OCI-LY7 (cell line): Measurements from ENCODE around the gene COMMD1. TPM values are rescaled to one million over a fixed set of nuclear protein-coding genes. Genes with fewer than 3 reads are reported as not detected.
"Not testable (repeated sequence)": the region's sequence is repeated elsewhere in the genome, so short reads cannot be mapped to it uniquely, and the experiment has no call there.

ENCODE experiments used
- BruUV-seq: library from RNA; stranded (reverse); fragments of 400-500 nt; replicated peaks from 2 replicates; lab custom pipeline; 2021; lab: Mats Ljungman, UMichigan
- CTCF ChIA-PET: fragments of 300-600 bp; sonication (Branson Sonifier 250); formaldehyde crosslinking; loops from one replicate; lab custom pipeline; 2022; ENCODE audit warnings: antibody characterized with exemption; ENCODE audit not compliant: unreplicated experiment; lab: Charles Lee
- POLR2A ChIA-PET: fragments of 300-600 bp; sonication (Branson Sonifier 250); formaldehyde crosslinking; loops from one replicate; lab custom pipeline; 2022; ENCODE audit warnings: antibody characterized with exemption; lab: Charles Lee
- DNase-seq: peaks from one replicate; pipeline ENCODE4 v3.0.0-alpha.2; 2015; ENCODE audit warnings: low spot score
- H2AFZ ChIP-seq: fragments of 200-600 bp; sonication (generic), shearing (Covaris generic); 2 replicates; pipeline ENCODE4 v1.6.1; 2014; ENCODE audit warnings: mild to moderate bottlenecking, antibody characterized with exemption, low read length, moderate library complexity
- H3K27ac ChIP-seq: fragments of 200-600 bp; sonication (generic); 2 replicates; pipeline ENCODE4 v1.5.1; 2014; ENCODE audit warnings: mixed run types, low read depth, mild to moderate bottlenecking, moderate library complexity, low read length, inconsistent platforms; ENCODE audit not compliant: poor library complexity, severe bottlenecking
- H3K36me3 ChIP-seq: fragments of 200-600 bp; sonication (generic); 2 replicates; pipeline ENCODE4 v1.6.1; 2014; ENCODE audit warnings: mild to moderate bottlenecking, antibody characterized with exemption, low read length, moderate library complexity, mixed read lengths; ENCODE audit not compliant: insufficient read depth
- H3K4me1 ChIP-seq: fragments of 200-600 bp; sonication (generic); 2 replicates; pipeline ENCODE4 v1.5.1; 2014; ENCODE audit warnings: mild to moderate bottlenecking, low read length; ENCODE audit not compliant: insufficient read depth, poor library complexity, severe bottlenecking
- H3K4me2 ChIP-seq: fragments of 200-600 bp; sonication (generic); 2 replicates; pipeline ENCODE4 v1.6.1; 2014; ENCODE audit warnings: mild to moderate bottlenecking, low read length
- H3K4me3 ChIP-seq: fragments of 200-600 bp; sonication (generic); 2 replicates; pipeline ENCODE4 v1.5.1; 2014; ENCODE audit warnings: mild to moderate bottlenecking, low read depth, low read length; ENCODE audit not compliant: poor library complexity, severe bottlenecking
- H3K79me2 ChIP-seq: fragments of 200-600 bp; sonication (generic); 2 replicates; pipeline ENCODE4 v1.6.1; 2016; ENCODE audit warnings: low read depth, mild to moderate bottlenecking, low read length, moderate library complexity, mixed read lengths; ENCODE audit not compliant: insufficient read depth
- H3K9me2 ChIP-seq: fragments of 200-600 bp; sonication (generic); 2 replicates; pipeline ENCODE4 v1.6.1; 2016; ENCODE audit warnings: mild to moderate bottlenecking, low read length, mixed read lengths; ENCODE audit not compliant: insufficient read depth
- H3K9me3 ChIP-seq: fragments of 200-600 bp; sonication (generic); 2 replicates; pipeline ENCODE4 v1.6.1; 2014; ENCODE audit warnings: mild to moderate bottlenecking, mixed run types, low read length, mixed read lengths
- H4K20me1 ChIP-seq: fragments of 200-600 bp; sonication (generic); 2 replicates; pipeline ENCODE4 v1.6.1; 2014; ENCODE audit warnings: mild to moderate bottlenecking, antibody characterized with exemption, low read length, moderate library complexity, mixed read lengths; ENCODE audit not compliant: insufficient read depth
- EZH2phosphoT487 ChIP-seq: fragments of 200-600 bp; sonication (generic); IDR thresholded peaks from 2 replicates; pipeline ENCODE4 v1.6.1; 2018; ENCODE audit warnings: low read depth, borderline replicate concordance, mild to moderate bottlenecking, mixed run types, antibody characterized with exemption, low read length, moderate library complexity, mixed read lengths
- intact Hi-C: fragments of 100-400 bp; cut with micrococcal nuclease; formaldehyde crosslinking; loops from one replicate; pipeline ENCODE4 v1.10.0; 2022; ENCODE audit not compliant: unreplicated experiment
- total RNA-seq, 2 experiments: library from RNA; depleted of rRNA in 1 of 2; stranded (reverse); fragments of >200 nt in 1 of 2; shearing (Covaris generic) in 1 of 2; gene quantifications; 2 replicates each; pipeline ENCODE4 v1.2.3, GENCODE V29; 2014 to 2022
- TF ChIP-seq, protein P1 (sequence below): fragments of 200-600 bp; sonication (generic); conservative IDR thresholded peaks from 2 replicates; pipeline ENCODE4 v1.5.1; 2014; ENCODE audit warnings: mild to moderate bottlenecking, antibody characterized with exemption, low read length, moderate library complexity, mixed read lengths

COMMD1 gene
- total RNA-seq, 2 experiments from 2014 or later, result 22.0 to 22.1 TPM

DNA sequence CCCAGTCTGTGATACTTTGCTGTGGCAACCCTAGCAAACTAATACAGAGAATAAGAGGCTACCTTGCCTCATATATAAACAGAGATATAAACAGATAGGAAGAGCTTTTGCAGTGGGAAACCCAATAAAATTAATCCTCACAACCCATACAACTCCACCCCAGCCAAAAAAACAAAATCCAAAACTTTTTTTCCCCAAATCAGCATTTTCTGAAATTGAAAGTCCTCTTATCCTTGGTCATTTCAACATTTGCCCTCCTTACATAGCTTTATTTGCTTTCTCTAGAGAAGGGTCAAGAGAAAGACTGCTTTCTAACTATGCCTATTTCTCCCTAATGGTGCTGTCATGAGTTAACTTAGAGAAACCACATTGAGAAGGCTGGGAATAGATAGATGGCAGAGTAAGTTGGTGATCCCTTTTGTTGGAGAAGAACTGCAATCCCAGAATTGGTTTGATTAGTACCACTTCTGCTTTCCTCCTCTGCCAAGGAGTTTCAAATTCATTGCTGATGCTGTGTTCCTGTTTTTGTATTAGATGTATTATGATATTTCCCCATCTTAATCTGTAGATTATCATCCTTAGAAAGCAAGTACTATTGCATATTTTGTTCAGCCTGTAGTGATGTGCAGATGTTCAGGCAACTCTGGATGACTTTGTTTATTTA, 214.0 kb downstream of the COMMD1 start:
- POLR2A ChIA-PET, result interaction anchor here (0.7 to 2.2 kb wide), 3 partner anchors 13 to 37 kb away, joined by 3 to 9 read pairs (median 5); no protein-coding TSS in a partner anchor
- Histone ChIP-seq H3K4me2 (peak overlapping the region; percentile 53), H3K9me3 (no peaks in the 10 kb centered on the region), H3K79me2 (no peaks in the 10 kb centered on the region), H2AFZ (no peak overlapping the region; the same call in 1 of the 2 replicates), H3K36me3 (no peaks in the 10 kb centered on the region), H3K4me3 (no peak overlapping the region), H3K4me1 (peaks cover 63% of the 10 kb centered on the region), H3K9me2 (no peaks in the 10 kb centered on the region), H3K27ac (peak overlapping the region; percentile 44), H4K20me1 (no peaks in the 10 kb centered on the region)
- TF ChIP-seq, protein P1, sequence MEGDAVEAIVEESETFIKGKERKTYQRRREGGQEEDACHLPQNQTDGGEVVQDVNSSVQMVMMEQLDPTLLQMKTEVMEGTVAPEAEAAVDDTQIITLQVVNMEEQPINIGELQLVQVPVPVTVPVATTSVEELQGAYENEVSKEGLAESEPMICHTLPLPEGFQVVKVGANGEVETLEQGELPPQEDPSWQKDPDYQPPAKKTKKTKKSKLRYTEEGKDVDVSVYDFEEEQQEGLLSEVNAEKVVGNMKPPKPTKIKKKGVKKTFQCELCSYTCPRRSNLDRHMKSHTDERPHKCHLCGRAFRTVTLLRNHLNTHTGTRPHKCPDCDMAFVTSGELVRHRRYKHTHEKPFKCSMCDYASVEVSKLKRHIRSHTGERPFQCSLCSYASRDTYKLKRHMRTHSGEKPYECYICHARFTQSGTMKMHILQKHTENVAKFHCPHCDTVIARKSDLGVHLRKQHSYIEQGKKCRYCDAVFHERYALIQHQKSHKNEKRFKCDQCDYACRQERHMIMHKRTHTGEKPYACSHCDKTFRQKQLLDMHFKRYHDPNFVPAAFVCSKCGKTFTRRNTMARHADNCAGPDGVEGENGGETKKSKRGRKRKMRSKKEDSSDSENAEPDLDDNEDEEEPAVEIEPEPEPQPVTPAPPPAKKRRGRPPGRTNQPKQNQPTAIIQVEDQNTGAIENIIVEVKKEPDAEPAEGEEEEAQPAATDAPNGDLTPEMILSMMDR, result no peak
- TF ChIP-seq EZH2phosphoT487, result no peak
- no TSS peak for BruUV-seq
- intact Hi-C loops, result no loop called here
- DNase-seq, result no peak
- CTCF ChIA-PET, result no interaction called here

DNA sequence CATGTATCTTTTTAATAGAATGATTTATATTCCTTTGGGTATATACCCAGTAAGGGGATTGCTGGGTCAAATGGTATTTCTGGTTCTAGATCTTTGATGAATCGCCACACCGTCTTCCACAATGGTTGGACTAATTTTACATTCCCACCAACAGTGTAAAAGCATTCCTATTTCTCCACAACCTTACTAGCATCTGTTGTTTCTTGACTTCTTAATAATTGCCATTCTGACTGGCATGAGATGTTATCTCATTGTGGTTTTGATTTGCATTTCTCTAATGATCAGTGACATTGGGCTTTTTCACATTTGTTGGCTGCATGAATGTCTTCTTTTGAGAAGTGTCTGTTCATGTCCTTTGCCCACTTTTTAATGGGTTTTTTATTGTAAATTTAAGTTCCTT, 220.8 kb downstream of the COMMD1 start:
- H3K4me2 ChIP-seq, POLR2A ChIA-PET, H3K36me3 ChIP-seq, H3K79me2 ChIP-seq, CTCF ChIA-PET, H3K27ac ChIP-seq, H3K4me3 ChIP-seq, DNase-seq, H4K20me1 ChIP-seq, BruUV-seq, H3K9me2 ChIP-seq, H2AFZ ChIP-seq, H3K9me3 ChIP-seq: not testable (repeated sequence)
- intact Hi-C loops, result loop anchor here (5.0 kb wide), 1 partner anchor 89 kb away; no protein-coding TSS in a partner anchor
- H3K4me1 ChIP-seq, result peaks cover 46% of the 10 kb centered on the region

DNA sequence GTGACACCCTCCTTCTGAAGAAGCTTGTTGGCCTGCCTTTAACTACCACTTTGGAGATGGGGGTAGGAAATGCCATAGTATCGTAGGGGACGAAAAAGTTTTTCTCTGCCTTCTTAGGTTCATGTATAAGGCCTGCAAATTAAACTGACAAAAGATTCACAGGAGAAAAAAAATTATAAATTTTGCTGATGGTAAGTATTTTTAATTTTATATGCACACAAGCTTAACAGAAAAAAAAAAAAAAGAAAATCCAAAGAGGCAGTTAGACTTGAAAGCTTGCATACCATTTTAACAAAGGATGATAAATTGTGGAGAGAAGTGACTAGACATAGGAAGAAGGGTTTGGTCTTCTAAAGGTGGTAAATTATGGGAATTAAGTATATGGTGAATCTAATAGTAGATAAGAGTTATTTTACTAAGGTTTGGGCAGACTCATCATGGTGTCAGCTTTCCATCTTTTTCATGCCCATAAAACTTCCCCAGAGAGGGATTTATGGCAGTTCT, 227.9 kb downstream of the COMMD1 start:
- Histone ChIP-seq H3K4me2 (no peak overlapping the region), H3K27ac (no peak overlapping the region), H3K4me1 (peaks cover 62% of the 10 kb centered on the region), H3K4me3 (no peak overlapping the region), H3K36me3 (no peaks in the 10 kb centered on the region; the same call in 1 of the 2 replicates), H3K79me2 (no peaks in the 10 kb centered on the region; the same call in 1 of the 2 replicates), H3K9me2 (no peaks in the 10 kb centered on the region), H2AFZ (no peak overlapping the region; the same call in 1 of the 2 replicates), H4K20me1 (no peaks in the 10 kb centered on the region), H3K9me3 (peaks cover 13% of the 10 kb centered on the region; the same call in 1 of the 2 replicates)
- POLR2A ChIA-PET, result interaction anchor here (0.6 to 2.8 kb wide), 5 partner anchors 12 to 1694 kb away, joined by 4 to 9 read pairs (median 4); no protein-coding TSS in a partner anchor
- no TSS peak for BruUV-seq
- no peak for DNase-seq
- intact Hi-C loops, result no loop called here
- TF ChIP-seq, protein P1, result no peak
- TF ChIP-seq EZH2phosphoT487, result no peak
- CTCF ChIA-PET, result no interaction called here
